ENCODE results near the gene SIN3A.

SIN3A gene

DNA sequence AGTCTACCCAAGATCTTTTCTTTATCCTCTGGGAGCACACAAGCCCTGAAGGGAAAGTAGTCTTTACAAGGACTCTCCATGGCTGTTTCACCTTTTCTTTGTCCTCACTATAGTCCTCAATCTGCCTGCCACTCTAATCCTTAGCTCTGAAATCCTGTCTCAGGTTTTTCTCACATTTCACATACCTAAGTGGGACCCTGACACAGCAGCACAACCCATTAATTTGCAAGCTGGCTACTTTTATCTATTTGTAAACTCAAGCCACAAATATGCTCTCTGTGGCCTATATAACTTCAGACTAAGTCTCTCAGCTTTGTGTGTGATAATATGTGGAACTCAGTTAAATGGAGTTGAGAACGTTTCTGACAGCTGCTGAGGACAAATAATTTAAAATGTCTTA lies 19.8 kb downstream of the SIN3A start:
- no peak for DNase-seq (ENCODE audit: low read depth)
- H3K4me3 ChIP-seq (ENCODE audit: low read length): no peak overlapping the region
- TF ChIP-seq, protein P1, sequence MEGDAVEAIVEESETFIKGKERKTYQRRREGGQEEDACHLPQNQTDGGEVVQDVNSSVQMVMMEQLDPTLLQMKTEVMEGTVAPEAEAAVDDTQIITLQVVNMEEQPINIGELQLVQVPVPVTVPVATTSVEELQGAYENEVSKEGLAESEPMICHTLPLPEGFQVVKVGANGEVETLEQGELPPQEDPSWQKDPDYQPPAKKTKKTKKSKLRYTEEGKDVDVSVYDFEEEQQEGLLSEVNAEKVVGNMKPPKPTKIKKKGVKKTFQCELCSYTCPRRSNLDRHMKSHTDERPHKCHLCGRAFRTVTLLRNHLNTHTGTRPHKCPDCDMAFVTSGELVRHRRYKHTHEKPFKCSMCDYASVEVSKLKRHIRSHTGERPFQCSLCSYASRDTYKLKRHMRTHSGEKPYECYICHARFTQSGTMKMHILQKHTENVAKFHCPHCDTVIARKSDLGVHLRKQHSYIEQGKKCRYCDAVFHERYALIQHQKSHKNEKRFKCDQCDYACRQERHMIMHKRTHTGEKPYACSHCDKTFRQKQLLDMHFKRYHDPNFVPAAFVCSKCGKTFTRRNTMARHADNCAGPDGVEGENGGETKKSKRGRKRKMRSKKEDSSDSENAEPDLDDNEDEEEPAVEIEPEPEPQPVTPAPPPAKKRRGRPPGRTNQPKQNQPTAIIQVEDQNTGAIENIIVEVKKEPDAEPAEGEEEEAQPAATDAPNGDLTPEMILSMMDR (IDR thresholded peaks at IDR 0.05; ENCODE audit: insufficient read depth, low read depth, low read length, missing control alignments): no peak

- TF ChIP-seq, protein P1 (IDR thresholded peaks at IDR 0.05; ENCODE audit: insufficient read depth, low read depth, low read length, missing control alignments): no peak
- DNase-seq (ENCODE audit: low read depth): no peak
- H3K4me3 ChIP-seq (ENCODE audit: low read length): no peak overlapping the region
Measured at GRCh38 chr15:75431270-75431669, 20.2 kb downstream of the SIN3A start.

DNA sequence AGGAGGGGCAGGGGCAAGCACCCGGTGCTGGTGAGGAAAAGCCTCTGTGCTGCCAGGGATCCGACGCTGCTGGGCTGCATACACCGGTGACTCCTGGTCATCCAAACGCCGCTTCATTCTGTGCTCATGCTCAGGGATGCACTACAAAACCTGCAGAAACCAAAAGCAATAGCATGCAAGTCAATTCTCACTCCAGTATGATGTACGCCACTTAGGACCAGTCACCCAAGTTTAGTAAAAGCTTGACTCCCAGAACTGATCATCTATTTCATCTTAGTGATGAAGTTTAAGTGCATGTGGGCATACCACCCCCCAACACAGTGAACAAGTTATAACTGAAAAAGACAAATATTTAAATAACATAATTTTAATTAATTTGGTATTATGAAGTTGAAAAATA lies 21.2 kb downstream of the SIN3A start:
- H3K4me3 ChIP-seq (ENCODE audit: low read length): no peak overlapping the region
- DNase-seq (ENCODE audit: low read depth): no peak
- TF ChIP-seq, protein P1 (IDR thresholded peaks at IDR 0.05; ENCODE audit: insufficient read depth, low read depth, low read length, missing control alignments): no peak

- DNase-seq (ENCODE audit: low read depth): no peak
- H3K4me3 ChIP-seq (ENCODE audit: low read length): no peak overlapping the region
- TF ChIP-seq, protein P1 (IDR thresholded peaks at IDR 0.05; ENCODE audit: insufficient read depth, low read depth, low read length, missing control alignments): no peak
Measured at GRCh38 chr15:75428152-75428551, 23.3 kb downstream of the SIN3A start.

DNA sequence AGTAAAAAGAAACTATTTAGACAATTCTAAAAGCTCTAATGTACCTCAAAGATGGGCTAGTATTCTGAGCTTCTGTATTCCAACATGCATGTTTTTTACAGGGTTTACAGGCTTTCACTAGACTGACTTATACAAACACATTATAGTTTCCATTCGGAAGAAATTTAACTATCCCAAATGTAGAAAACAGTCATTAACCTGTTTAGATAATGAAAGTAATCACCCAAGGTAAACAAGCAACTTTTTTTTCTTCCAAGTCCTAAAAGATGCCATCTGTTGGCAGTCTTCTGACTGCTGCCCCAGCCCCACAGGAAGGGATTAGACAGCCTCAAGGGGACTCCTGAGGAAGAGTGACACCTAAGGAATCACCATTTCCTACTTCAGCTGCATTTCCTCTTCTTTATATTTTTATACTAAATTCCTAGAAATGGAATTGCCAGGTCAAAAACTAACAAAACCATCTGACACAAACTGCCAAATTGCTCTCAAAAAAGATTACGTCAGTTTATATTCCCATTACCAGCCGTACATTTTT lies 25.5 kb downstream of the SIN3A start:
- no peak overlapping the region for H3K4me3 ChIP-seq (ENCODE audit: low read length)
- TF ChIP-seq, protein P1 (IDR thresholded peaks at IDR 0.05; ENCODE audit: insufficient read depth, low read depth, low read length, missing control alignments): no peak
- DNase-seq (ENCODE audit: low read depth): no peak

- H3K4me3 ChIP-seq (ENCODE audit: low read length): no peak overlapping the region
- TF ChIP-seq, protein P1 (IDR thresholded peaks at IDR 0.05; ENCODE audit: insufficient read depth, low read depth, low read length, missing control alignments): no peak
- no peak for DNase-seq (ENCODE audit: low read depth)
Measured at GRCh38 chr15:75422554-75422953, 28.9 kb downstream of the SIN3A start.

GRCh38 chr15:75420698-75421097 lies 30.8 kb downstream of the SIN3A start:
- no peak overlapping the region for H3K4me3 ChIP-seq (ENCODE audit: low read length)
- peak; percentile 25 for DNase-seq (ENCODE audit: low read depth)
- TF ChIP-seq, protein P1 (IDR thresholded peaks at IDR 0.05; ENCODE audit: insufficient read depth, low read depth, low read length, missing control alignments): no peak
